HCT116 (cell line): Measurements from ENCODE around the gene TTC16. TPM values are rescaled to one million over a fixed set of nuclear protein-coding genes. Genes with fewer than 3 reads are reported as not detected.

Source experiments
- ATAC-seq: fragments of 200-7000 bp; cut with Tn5 transposase; 2 replicates; pipeline ENCODE4 v1.9.1; 2020; ENCODE audit warnings: mild to moderate bottlenecking, moderate library complexity
- BruUV-seq: library from RNA; stranded (reverse); fragments of 400-500 nt; replicated peaks from 2 replicates; lab custom pipeline; 2021; lab: Mats Ljungman, UMichigan
- CTCF ChIA-PET: fragments of 300-600 bp; sonication (Branson Sonifier 250); formaldehyde crosslinking; loops from one replicate; lab custom pipeline; 2021; ENCODE audit warnings: antibody characterized with exemption; lab: Charles Lee
- POLR2A ChIA-PET: fragments of 300-600, 350-600 bp; sonication (Branson Sonifier 250); formaldehyde crosslinking; loops from one replicate; lab custom pipeline; 2021; ENCODE audit warnings: antibody characterized with exemption; lab: Charles Lee
- RAD21 ChIA-PET, 2 experiments: fragments of 300-600 bp; sonication (Branson Sonifier 250); formaldehyde crosslinking; loops; one replicate each; lab custom pipeline; 2023; ENCODE audit warnings: low total read pairs in 2 of 2; ENCODE audit not compliant: uncharacterized antibody in 2 of 2, unreplicated experiment in 2 of 2, low non-redundant PET in 1 of 2; lab: Charles Lee
- DNase-seq: peaks from one replicate; pipeline ENCODE4 v3.0.0-alpha.2; 2010; ENCODE audit warnings: low read depth, low spot score
- H2AFZ ChIP-seq: fragments of 200-600 bp; shearing (Covaris generic), sonication (generic); 2 replicates; pipeline ENCODE4 v1.6.1; 2017; ENCODE audit warnings: low read depth, mixed run types, mixed read lengths, antibody characterized with exemption, low read length; ENCODE audit not compliant: poor library complexity, severe bottlenecking
- H3K27ac ChIP-seq: 2 replicates; pipeline ENCODE4 v1.5.1; 2012; ENCODE audit warnings: low read depth, low read length
- H3K27me3 ChIP-seq: fragments of 200-600 bp; sonication (generic); 2 replicates; pipeline ENCODE4 v1.6.1; 2016; ENCODE audit warnings: mixed run types, low read length, mixed read lengths; ENCODE audit not compliant: insufficient read depth
- H3K36me3 ChIP-seq, 2 experiments: fragments of 200-500 bp in 1 of 2; fragments of 200-600 bp in 1 of 2; sonication (Bioruptor generic) in 1 of 2; sonication (generic) in 1 of 2; 2 replicates each; pipeline versions ENCODE4 v1.5.1 to v1.6.1; 2014 to 2016; ENCODE audit warnings: low read length in 2 of 2, inconsistent platforms in 1 of 2, mixed read lengths in 1 of 2, mixed run types in 1 of 2; ENCODE audit not compliant: insufficient read depth in 2 of 2, control insufficient read depth in 1 of 2
- H3K4me1 ChIP-seq, 2 experiments: fragments of 200-600 bp in 1 of 2; sonication (generic) in 1 of 2; 2 replicates each; pipeline versions ENCODE4 v1.5.1 to v1.6.1; 2012 to 2017; ENCODE audit warnings: low read length in 2 of 2, inconsistent platforms in 1 of 2, mild to moderate bottlenecking in 1 of 2, mixed read lengths in 1 of 2, mixed run types in 1 of 2, moderate library complexity in 1 of 2; ENCODE audit not compliant: insufficient read depth in 2 of 2, control insufficient read depth in 1 of 2
- H3K4me2 ChIP-seq: fragments of 200-600 bp; sonication (generic); 2 replicates; pipeline ENCODE4 v1.6.1; 2017; ENCODE audit warnings: mixed run types, low read length, mixed read lengths
- H3K4me3 ChIP-seq, 2 experiments: fragments of 200-600 bp in 1 of 2; sonication (generic) in 1 of 2; replicated peaks in 1 of 2; 2 replicates each; pipeline ENCODE4 v1.5.1; 2011 to 2016; ENCODE audit warnings: low read length in 2 of 2, control low read depth in 1 of 2, low read depth in 1 of 2, mild to moderate bottlenecking in 1 of 2, mixed read lengths in 1 of 2, mixed run types in 1 of 2
- H3K79me2 ChIP-seq: fragments of 200-600 bp; sonication (generic); 2 replicates; pipeline ENCODE4 v1.6.1; 2017; ENCODE audit warnings: mild to moderate bottlenecking, mixed run types, low read length, moderate library complexity, mixed read lengths; ENCODE audit not compliant: insufficient read depth
- H3K9ac ChIP-seq: fragments of 200-600 bp; sonication (generic); 2 replicates; pipeline ENCODE4 v1.6.1; 2016; ENCODE audit warnings: low read length, mixed read lengths
- H3K9me2 ChIP-seq: fragments of 200-600 bp; sonication (generic), shearing (Covaris generic); 2 replicates; pipeline ENCODE4 v1.6.1; 2017; ENCODE audit warnings: mixed run types, mild to moderate bottlenecking, moderate library complexity; ENCODE audit not compliant: insufficient read depth
- H3K9me3 ChIP-seq, 2 experiments: fragments of 200-500 bp in 1 of 2; fragments of 200-600 bp in 1 of 2; sonication (Bioruptor generic) in 1 of 2; sonication (generic) in 1 of 2; 2 replicates each; pipeline ENCODE4 v1.6.1; 2014 to 2017; ENCODE audit warnings: low read length in 2 of 2, mixed read lengths in 2 of 2, inconsistent platforms in 1 of 2, low read depth in 1 of 2, mild to moderate bottlenecking in 1 of 2, mixed run types in 1 of 2, moderate library complexity in 1 of 2; ENCODE audit not compliant: control insufficient read depth in 1 of 2, insufficient read depth in 1 of 2
- H4K20me1 ChIP-seq: fragments of 200-600 bp; sonication (generic), shearing (Covaris generic); 2 replicates; pipeline ENCODE4 v1.6.1; 2017; ENCODE audit warnings: mixed run types, mild to moderate bottlenecking, moderate library complexity; ENCODE audit not compliant: insufficient read depth
- ATF3 ChIP-seq: IDR thresholded peaks from 2 replicates; pipeline ENCODE4 v1.6.1; 2012
- CEBPB ChIP-seq: IDR thresholded peaks from 2 replicates; pipeline ENCODE4 v1.6.1; 2012; ENCODE audit warnings: low read depth
- CTCF ChIP-seq, 3 experiments: fragments of 200-600 bp in 1 of 3; sonication (generic) in 1 of 3; IDR thresholded peaks in 2 of 3; conservative IDR thresholded peaks in 1 of 3; 2 replicates each; pipeline ENCODE4 v1.5.1; 2012 to 2017; ENCODE audit warnings: low read depth in 2 of 3, low read length in 2 of 3, antibody characterized with exemption in 1 of 3, borderline replicate concordance in 1 of 3, control low read depth in 1 of 3, mild to moderate bottlenecking in 1 of 3, mixed read lengths in 1 of 3, mixed run types in 1 of 3, moderate library complexity in 1 of 3; ENCODE audit not compliant: insufficient read depth in 1 of 3
- EGR1 ChIP-seq: IDR thresholded peaks from 2 replicates; pipeline ENCODE4 v1.6.1; 2012; ENCODE audit warnings: low read depth
- ELF1 ChIP-seq: IDR thresholded peaks from 2 replicates; pipeline ENCODE4 v1.6.1; 2012; ENCODE audit warnings: low read depth, borderline replicate concordance
- EZH2 ChIP-seq: fragments of 200-600 bp; sonication (generic); IDR thresholded peaks from 2 replicates; pipeline ENCODE4 v1.6.1; 2017; ENCODE audit warnings: antibody characterized with exemption, mixed run types
- EZH2phosphoT487 ChIP-seq: fragments of 200-600 bp; IDR thresholded peaks from 2 replicates; pipeline ENCODE4 v1.6.1; 2018; ENCODE audit warnings: antibody characterized with exemption, borderline replicate concordance
- FOSL1 ChIP-seq: IDR thresholded peaks from 2 replicates; pipeline ENCODE4 v1.6.1; 2012; ENCODE audit warnings: low read depth
- JUND ChIP-seq: IDR thresholded peaks from 2 replicates; pipeline ENCODE4 v1.6.1; 2012
- MAX ChIP-seq: IDR thresholded peaks from 2 replicates; pipeline ENCODE4 v1.6.1; 2012
- POLR2A ChIP-seq: IDR thresholded peaks from 2 replicates; pipeline ENCODE4 v1.7.0; 2011; ENCODE audit warnings: borderline replicate concordance; ENCODE audit not compliant: insufficient read depth, insufficient read length; ENCODE audit errors: extremely low read depth
- POLR2AphosphoS5 ChIP-seq: IDR thresholded peaks from 2 replicates; pipeline ENCODE4 v1.6.1; 2011; ENCODE audit warnings: mild to moderate bottlenecking, low read depth, low read length, moderate library complexity
- REST ChIP-seq: IDR thresholded peaks from 2 replicates; pipeline ENCODE4 v1.6.1; 2012; ENCODE audit warnings: low read depth
- SIN3A ChIP-seq: IDR thresholded peaks from 2 replicates; pipeline ENCODE4 v1.6.1; 2012; ENCODE audit warnings: low read depth
- SP1 ChIP-seq: IDR thresholded peaks from 2 replicates; pipeline ENCODE4 v1.6.1; 2012; ENCODE audit warnings: low read depth
- SRF ChIP-seq: IDR thresholded peaks from 2 replicates; pipeline ENCODE4 v1.6.1; 2012; ENCODE audit warnings: low read depth
- YY1 ChIP-seq: IDR thresholded peaks from 2 replicates; pipeline ENCODE4 v1.6.1; 2011; ENCODE audit warnings: low read length, low read depth, moderate library complexity, mild to moderate bottlenecking; ENCODE audit not compliant: insufficient replicate concordance; ENCODE audit errors: extremely low read depth
- ZNF274 ChIP-seq: fragments of 200-500 bp; sonication (Bioruptor generic); IDR thresholded peaks from 2 replicates; pipeline ENCODE4 v1.6.1; 2014; ENCODE audit warnings: mild to moderate bottlenecking, low read depth, low read length, inconsistent platforms
- intact Hi-C: fragments of 100-400 bp; cut with micrococcal nuclease; formaldehyde crosslinking; loops from 2 replicates; pipeline ENCODE4 v1.10.0; 2022
- total RNA-seq: library from RNA; stranded (reverse); gene quantifications from one replicate; pipeline ENCODE4 v1.2.1, GENCODE V29; 2021; ENCODE audit not compliant: unreplicated experiment

The TTC16 gene
- total RNA-seq, 1 experiment from 2014 or later, result not detected

- no TSS peak for BruUV-seq
- ChIA-PET CTCF (no interaction called here), POLR2A (no interaction called here), RAD21 (no interaction called here)
- Histone ChIP-seq H3K27me3 (no peaks in the 10 kb centered on the region), H3K79me2 (no peaks in the 10 kb centered on the region), H2AFZ (no peak overlapping the region), H3K36me3 (0 out of 4 replicates have a peak, but pooled peaks cover 0 to 4% of the 10 kb centered on the region in 2 experiments), H3K9ac (no peak overlapping the region), H3K9me3 (no peaks in the 10 kb centered on the region), H3K4me3 (no peak overlapping the region), H3K4me2 (no peak overlapping the region), H3K27ac (no peak overlapping the region), H4K20me1 (no peaks in the 10 kb centered on the region), H3K4me1 (0 out of 4 replicates have a peak, but pooled peaks cover 0 to under 1% of the 10 kb centered on the region in 2 experiments), H3K9me2 (no peaks in the 10 kb centered on the region)
- DNase-seq (no peak), ATAC-seq (no peak)
- intact Hi-C loops, result no loop called here
- TF ChIP-seq EZH2phosphoT487 (no peak), ZNF274 (no peak), CTCF (IDR thresholded peaks at IDR 0.05 in 2 of 3, conservative IDR thresholded peaks at IDR 0.05 in 1 of 3; ENCODE audit: borderline replicate concordance in 1 of 3, insufficient read depth in 1 of 3, low read depth in 2 of 3, low read length in 2 of 3) (no peak), SP1 (no peak), CEBPB (no peak), SIN3A (no peak), YY1 (no peak), EGR1 (no peak), ATF3 (no peak), REST (no peak), SRF (no peak), ELF1 (no peak), JUND (no peak), MAX (no peak), POLR2AphosphoS5 (no peak), EZH2 (no peak), FOSL1 (no peak), POLR2A (no peak)
Measured at GRCh38 chr9:127693143-127693542, 22.7 kb upstream of the TTC16 start.
